Measurements from ENCODE around the gene ABCG1.

DNA sequence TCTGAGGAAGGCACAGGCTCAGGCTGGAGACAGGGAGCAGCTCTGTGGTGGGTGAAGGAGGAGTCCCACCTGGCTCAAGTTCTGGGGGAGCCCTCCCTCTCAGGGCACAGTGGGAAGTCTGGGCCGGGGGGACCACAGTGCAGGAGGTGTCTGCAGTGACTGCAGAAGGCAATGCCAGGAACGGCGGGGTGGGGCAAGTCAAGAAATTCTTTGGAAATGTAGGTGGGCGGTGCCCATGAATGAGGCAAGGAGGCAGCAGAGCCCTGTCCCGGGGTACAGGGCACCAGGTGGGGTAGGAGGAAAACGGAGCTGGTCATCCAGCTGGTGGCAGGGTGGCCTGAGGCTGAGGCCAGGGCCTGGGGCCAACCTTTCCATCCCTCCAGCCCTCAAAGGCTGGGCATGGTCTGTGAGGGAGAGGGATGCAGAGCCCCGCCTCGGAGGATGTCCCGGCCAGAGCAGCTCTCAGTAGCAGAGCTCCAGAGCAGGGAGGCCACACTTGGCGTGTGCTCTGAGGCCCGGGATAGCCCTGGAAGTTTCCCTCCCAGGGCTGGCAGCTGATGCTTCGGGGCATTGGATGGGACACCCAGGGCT is 91.6 kb downstream of the ABCG1 start:
- TF ChIP-seq ZFP30 (CRISPR knock-in tag; IDR thresholded peaks at IDR 0.05) (no peak), CSDC2 (CRISPR knock-in tag; IDR thresholded peaks at IDR 0.05) (no peak)
- TF ChIP-seq, protein P1, sequence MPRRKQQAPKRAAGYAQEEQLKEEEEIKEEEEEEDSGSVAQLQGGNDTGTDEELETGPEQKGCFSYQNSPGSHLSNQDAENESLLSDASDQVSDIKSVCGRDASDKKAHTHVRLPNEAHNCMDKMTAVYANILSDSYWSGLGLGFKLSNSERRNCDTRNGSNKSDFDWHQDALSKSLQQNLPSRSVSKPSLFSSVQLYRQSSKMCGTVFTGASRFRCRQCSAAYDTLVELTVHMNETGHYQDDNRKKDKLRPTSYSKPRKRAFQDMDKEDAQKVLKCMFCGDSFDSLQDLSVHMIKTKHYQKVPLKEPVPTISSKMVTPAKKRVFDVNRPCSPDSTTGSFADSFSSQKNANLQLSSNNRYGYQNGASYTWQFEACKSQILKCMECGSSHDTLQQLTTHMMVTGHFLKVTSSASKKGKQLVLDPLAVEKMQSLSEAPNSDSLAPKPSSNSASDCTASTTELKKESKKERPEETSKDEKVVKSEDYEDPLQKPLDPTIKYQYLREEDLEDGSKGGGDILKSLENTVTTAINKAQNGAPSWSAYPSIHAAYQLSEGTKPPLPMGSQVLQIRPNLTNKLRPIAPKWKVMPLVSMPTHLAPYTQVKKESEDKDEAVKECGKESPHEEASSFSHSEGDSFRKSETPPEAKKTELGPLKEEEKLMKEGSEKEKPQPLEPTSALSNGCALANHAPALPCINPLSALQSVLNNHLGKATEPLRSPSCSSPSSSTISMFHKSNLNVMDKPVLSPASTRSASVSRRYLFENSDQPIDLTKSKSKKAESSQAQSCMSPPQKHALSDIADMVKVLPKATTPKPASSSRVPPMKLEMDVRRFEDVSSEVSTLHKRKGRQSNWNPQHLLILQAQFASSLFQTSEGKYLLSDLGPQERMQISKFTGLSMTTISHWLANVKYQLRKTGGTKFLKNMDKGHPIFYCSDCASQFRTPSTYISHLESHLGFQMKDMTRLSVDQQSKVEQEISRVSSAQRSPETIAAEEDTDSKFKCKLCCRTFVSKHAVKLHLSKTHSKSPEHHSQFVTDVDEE (CRISPR knock-in tag; IDR thresholded peaks at IDR 0.05): no peak

Data from SK-N-SH treated with all-trans-retinoic acid at 6 μM for 48 hours (cell line).